HG03159 (cell line): ENCODE measurements around the gene TMEM253.

ENCODE experiments used
- ATAC-seq: cut with Tn5 transposase; IDR thresholded peaks from one replicate; pipeline ENCODE4 v1.9.1; 2021; ENCODE audit warnings: mild to moderate bottlenecking, moderate library complexity; ENCODE audit not compliant: unreplicated experiment

The TMEM253 gene

GRCh38 chr14:21089877-21090193 lies 11.0 kb upstream of the TMEM253 start:
- ATAC-seq = no peak

- no peak for ATAC-seq
Observed at GRCh38 chr14:21090194-21090939, 10.5 kb upstream of the TMEM253 start.

GRCh38 chr14:21090940-21091663 lies 9.8 kb upstream of the TMEM253 start:
- ATAC-seq = no peak

GRCh38 chr14:21091821-21092272 lies 9.0 kb upstream of the TMEM253 start:
- ATAC-seq = no peak

GRCh38 chr14:21092273-21093011 lies 8.4 kb upstream of the TMEM253 start:
- ATAC-seq = peak; percentile 76

GRCh38 chr14:21093018-21093417 lies 7.8 kb upstream of the TMEM253 start:
- ATAC-seq = no peak

GRCh38 chr14:21093769-21094681 lies 6.8 kb upstream of the TMEM253 start:
- ATAC-seq = no peak

GRCh38 chr14:21095430-21096205 lies 5.2 kb upstream of the TMEM253 start:
- no peak for ATAC-seq

- ATAC-seq = no peak
Observed at GRCh38 chr14:21096438-21096837, 4.4 kb upstream of the TMEM253 start.

GRCh38 chr14:21096978-21097635 lies 3.8 kb upstream of the TMEM253 start:
- ATAC-seq = no peak

- ATAC-seq = no peak
Observed at GRCh38 chr14:21097636-21098075, 3.2 kb upstream of the TMEM253 start.

- no peak for ATAC-seq
Observed at GRCh38 chr14:21098076-21098891, 2.6 kb upstream of the TMEM253 start, which contains the start of gene ZNF219. ZNF219 (minus strand) TSS chr14:21098655; CDS start chr14:21093591, 5,064 bp downstream.

- ATAC-seq = no peak
Observed at GRCh38 chr14:21098892-21099595, 1.8 kb upstream of the TMEM253 start.

- no peak for ATAC-seq
Observed at GRCh38 chr14:21099596-21099985, 1.3 kb upstream of the TMEM253 start.

- ATAC-seq = no peak
Observed at GRCh38 chr14:21101802-21102413, 1.0 kb downstream of the TMEM253 start.

GRCh38 chr14:21102521-21103410 lies 1.9 kb downstream of the TMEM253 start:
- ATAC-seq = no peak

GRCh38 chr14:21103411-21103709 lies 2.5 kb downstream of the TMEM253 start:
- ATAC-seq = no peak
